Breast epithelium (tissue), 3 donors: ENCODE data around the gene GORASP2.

Source experiments
- POLR2A ChIP-seq: fragments of 450-650 bp; IDR thresholded peaks from one replicate; pipeline ENCODE4 v1.6.1; 2016; ENCODE audit warnings: antibody characterized with exemption, mild to moderate bottlenecking, moderate library complexity
- POLR2AphosphoS5 ChIP-seq, 3 donors: sonication (generic); formaldehyde crosslinking; IDR thresholded peaks; one replicate each; pipeline ENCODE4 v1.6.1; 2017; ENCODE audit warnings: antibody characterized with exemption in 3 of 3

GRCh38 chr2:170969030-170969429 is 40.0 kb downstream of the GORASP2 start:
- no peak for TF ChIP-seq POLR2A
- TF ChIP-seq POLR2AphosphoS5 (IDR thresholded peaks at IDR 0.05) = no peak
